Measurements from ENCODE around the gene SRGAP2C.
"Not testable (repeated sequence)": the region's sequence is repeated elsewhere in the genome, so short reads cannot be mapped to it uniquely, and the experiment has no call there.

The SRGAP2C gene

DNA sequence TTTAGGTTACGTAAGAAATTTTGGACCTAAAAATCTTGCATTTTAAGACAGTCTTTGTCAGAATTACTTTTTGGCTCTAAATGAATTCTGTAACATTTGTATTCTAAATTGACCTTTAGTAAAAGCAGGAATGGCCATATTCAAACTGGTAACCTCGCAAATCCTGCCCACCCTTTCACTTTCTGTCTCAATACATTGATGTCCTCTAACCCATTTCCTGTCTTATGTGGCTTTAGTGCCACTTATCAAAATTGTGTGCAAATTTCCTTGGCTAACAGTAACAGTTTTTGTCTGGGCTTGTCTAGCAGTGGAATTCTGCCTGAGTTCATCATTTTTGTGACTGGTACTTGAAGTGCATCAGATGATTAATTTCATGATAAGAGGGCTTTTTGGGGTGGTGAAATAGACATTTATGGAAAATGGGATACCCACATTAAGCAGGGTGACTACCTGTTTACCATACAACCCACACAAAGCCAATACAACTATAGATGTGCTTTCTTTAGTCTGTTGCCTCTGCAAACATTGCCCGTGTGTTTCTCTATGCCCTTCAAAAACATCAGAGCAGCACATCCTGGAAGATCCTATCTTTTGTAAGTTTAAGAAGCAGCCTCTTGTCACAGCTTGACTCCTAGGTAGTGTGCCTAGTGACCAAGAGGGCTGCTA is 205.3 kb downstream of the SRGAP2C start:
- not testable (repeated sequence) for DNase-seq

DNA sequence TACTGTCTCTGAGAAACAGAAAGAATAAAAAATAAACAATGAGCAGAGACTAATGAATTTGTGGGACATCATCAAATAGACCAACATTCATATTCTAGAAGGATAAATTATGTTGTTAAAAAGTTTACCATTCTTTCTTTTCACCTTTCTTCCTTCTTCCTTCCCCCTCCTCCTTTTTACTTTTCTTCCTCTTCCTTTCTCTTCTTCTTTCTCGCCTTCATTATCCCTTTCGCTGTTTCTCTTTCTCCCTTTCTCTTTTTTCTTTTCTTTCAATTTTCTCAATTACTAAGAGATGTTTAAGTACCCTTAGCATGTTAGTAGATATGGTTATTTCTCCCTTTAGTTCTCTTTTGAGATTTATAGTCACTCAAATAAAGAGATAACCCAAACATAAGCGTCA is 207.4 kb downstream of the SRGAP2C start:
- not testable (repeated sequence) for DNase-seq

DNA sequence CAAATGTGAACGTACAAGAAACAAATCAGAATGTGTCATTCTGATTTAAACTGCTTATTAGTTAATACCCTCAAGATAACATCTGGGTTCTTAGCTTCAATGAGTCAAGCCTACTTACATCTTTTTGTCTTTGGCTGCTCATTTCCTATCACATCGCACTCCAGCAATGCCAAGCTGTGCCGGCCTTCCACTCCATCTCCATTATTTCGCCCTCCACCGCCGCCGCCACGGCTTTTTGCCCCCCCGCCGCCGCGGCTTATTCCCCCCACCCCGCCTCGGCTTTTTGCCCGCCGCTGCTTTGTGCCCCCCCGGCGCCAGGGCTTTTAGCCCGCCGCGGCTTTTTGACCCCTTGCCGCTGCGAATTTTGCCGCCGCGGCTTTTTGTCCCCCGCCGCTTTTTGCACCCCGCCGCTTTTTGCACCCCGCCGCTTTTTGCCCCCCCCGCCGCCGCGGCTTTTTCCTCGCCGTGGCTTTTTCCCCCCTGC is 211.0 kb downstream of the SRGAP2C start:
- DNase-seq: not testable (repeated sequence)

DNA sequence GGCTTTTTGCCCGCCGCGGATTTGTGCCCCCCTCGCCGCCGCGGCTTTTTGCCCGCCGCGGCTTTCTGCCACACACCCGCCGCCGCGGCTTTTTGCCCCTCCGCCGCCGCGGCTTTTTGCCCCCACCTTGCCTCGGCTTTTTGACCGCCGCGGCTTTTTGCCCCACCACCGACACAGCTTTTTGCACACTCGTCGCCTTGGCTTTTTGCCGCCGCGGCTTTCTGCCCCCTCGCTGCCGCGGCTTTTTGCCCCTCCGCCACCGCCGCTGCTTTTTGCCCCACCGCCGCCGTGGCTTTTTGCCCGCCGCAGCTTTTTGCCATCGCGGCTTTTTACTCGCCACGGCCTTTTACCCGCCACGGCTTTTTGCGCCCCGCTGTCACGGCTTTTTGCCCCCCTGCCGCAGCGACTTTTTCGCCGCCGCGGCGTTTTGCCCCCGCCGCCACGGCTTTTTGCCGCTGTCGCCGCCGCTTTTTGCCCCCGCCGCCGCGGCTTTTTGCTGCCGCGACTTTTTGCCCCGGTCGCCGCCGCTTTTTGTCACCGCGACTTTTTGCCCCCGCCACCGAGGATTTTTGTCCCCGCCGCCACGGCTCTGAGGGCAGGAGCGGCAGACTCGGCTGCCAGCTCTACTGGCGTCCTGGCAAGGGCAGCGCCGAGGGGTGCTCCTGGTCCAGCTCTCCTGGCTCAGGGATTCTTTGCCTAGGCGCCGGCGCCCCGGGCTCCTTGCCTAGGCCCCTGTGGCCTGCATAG is 211.7 kb downstream of the SRGAP2C start:
- not testable (repeated sequence) for DNase-seq

DNA sequence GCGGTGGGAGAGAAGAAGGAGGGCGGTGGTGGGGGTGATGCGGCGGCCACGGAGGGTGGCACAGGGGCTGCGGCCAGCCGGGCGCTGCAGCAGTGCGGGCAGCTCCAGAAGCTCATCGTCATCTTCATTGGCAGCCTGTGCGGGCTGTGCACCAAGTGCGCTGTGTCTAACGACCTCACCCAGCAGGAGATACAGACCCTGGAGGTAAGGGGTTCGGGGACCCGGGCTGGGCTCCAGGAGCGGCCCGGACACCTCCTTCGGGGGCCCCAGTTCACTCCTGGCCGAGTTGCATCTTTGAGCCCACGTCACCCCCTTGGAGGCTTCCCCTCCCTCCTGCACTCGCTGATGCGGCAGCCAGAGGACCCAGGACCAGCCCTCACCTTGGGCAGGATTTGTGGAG is 212.3 kb downstream of the SRGAP2C start:
- DNase-seq: not testable (repeated sequence)

DNA sequence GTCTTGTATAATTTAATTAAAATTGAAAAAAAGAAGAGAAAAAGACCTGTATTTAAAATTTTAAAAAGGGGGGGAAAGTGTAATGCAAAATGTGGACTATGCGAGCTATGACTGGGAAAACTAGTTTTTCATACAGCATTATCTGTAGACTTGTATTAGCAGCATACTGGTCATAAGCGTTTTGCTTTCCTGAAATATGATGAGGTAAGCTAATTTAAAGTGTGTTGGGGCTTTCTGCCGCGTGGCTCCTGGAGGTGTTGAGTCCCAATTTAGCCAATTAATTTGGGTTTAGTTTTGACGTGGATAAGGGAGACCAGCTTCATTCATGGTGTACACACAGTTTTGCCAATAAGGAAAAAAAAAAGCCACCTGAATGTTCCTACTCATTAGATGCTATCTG is 214.4 kb downstream of the SRGAP2C start:
- not testable (repeated sequence) for DNase-seq

DNA sequence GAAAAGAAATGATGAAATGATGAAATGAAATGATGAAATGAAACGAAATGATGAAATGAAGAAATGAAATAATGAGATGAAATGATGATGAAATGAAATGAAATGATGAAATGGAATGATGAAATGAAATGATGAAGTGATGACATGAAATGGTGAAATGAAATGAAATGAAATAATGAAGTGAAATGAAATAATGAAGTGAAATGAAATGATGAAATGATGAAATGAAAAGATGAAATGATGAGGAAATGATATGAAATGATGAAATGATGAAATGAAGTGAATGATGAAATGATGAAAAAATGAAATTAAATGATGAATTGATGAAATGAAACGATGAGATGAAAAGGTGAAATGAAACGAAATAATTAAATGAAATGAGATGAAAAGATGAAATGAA is 215.3 kb downstream of the SRGAP2C start:
- DNase-seq: not testable (repeated sequence)

DNA sequence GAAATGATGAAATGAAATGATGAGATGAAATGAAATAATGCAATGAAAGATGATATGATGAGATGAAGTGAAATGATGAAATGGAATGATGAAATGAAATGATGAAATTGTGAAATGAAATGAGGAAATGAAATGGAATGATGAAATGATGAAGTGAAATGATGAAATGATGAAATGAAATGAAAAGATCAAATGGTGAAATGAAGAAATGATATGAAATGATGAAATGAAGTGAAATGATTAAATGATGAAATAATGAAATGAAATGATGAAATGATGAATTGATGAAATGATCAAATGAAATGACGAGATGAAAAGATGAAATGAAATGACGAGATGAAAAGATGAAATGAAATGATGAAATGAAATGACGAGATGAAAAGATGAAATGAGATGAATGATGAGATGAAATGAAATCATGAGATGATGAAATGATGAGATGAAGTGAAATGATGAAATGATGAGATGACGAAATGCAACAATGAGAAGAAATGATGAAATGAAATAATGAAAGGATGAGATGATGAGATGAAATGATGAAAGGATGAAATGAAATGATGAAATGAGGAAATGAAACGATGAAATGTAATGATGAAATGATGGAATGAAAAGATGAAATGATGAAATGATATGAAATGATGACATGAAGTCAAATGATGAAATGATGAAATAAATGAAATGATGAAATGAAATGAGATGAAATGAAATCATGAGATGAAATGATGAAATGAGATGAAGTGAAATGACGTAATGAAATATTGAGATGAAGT is 216.0 kb downstream of the SRGAP2C start:
- DNase-seq: not testable (repeated sequence)

DNA sequence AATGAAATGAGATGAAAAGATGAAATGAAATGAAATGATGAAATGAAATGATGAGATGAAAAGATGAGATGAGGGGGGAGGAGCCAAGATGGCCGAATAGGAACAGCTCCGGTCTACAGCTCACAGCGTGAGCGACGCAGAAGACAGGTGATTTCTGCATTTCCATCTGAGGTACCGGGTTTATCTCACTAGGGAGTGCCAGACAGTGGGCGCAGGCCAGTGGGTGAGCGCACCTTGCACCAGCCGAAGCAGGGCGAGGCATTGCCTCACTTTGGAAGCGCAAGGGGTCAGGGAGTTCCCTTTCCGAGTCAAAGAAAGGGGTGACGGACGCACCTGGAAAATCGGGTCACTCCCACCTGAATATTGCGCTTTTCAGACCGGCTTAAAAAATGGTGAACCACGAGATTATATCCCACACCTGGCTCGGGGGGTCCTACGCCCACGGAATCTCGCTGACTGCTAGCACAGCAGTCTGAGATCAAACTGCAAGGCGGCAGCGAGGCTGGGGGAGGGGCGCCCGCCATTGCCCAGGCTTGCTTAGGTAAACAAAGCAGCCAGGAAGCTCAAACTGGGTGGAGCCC is 216.7 kb downstream of the SRGAP2C start:
- DNase-seq: not testable (repeated sequence)

DNA sequence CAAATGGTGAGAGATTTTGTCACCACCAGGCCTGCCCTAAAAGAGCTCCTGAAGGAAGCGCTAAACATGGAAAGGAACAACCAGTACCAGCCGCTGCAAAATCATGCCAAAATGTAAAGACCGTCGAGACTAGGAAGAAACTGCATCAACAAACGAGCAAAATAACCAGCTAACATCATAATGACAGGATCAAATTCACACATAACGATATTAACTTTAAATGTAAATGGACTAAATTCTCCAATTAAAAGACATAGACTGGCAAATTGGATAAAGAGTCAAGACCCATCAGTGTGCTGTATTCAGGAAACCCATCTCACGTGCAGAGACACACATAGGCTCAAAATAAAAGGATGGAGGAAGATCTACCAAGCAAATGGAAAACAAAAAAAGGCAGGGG is 218.5 kb downstream of the SRGAP2C start:
- not testable (repeated sequence) for DNase-seq

DNA sequence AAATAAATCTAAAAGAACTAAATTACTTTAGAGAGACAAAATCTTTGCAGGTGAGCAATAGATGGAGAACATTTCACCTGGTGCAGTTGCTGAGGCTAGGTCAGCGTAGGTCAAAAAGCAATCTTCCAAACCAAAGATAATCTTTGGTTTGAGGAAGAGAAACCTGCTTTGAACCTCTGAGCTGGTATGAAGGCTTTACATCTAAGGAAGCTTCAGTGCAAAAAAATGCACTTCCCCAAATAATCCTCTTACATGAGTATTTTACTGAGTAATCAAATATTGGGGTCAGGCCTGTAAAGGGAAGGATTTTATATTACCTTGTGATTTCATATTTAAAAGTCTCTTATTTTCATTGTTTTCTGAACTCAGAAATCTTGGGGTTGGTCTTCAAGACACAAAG is 223.6 kb downstream of the SRGAP2C start:
- DNase-seq: peak; percentile 68

DNA sequence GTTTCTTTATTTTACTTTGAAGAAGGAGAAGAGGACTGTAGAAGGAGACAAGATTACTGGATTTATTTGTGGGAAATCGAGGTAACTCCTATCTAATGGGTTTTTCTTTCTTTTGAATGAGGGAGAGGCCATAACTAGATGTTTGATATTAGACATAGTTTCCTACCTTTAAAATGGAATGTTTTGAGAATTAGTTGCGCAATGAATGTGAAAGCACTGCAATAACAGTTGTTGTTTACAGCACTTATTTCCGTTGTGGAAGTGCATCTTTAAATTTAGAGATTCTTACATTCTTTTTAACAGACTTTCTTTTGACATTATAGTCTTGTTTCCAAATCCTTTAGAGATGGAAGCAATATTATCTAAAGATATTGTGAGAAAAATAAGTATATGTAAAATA is 229.0 kb downstream of the SRGAP2C start:
- DNase-seq: peak; percentile 27

DNA sequence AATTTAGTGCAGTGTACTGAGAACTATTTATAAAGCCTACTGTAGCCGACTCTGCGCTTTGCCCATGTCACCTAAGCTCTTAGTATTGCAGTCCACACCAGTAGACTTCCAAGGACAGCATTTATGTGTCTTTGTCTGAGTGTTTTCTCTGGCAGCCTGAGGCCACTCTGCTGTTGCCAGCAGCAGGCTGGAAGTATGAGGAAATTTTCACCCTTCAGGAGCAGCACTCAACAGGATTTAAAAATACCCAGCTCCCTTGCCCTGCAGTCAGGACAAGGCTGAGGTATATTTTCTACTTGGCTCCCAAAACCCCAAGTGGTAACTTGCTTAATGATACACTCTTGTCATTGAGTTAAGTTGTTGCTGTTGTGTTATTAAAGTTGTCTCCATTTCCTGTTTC is 230.1 kb downstream of the SRGAP2C start:
- no peak for DNase-seq

DNA sequence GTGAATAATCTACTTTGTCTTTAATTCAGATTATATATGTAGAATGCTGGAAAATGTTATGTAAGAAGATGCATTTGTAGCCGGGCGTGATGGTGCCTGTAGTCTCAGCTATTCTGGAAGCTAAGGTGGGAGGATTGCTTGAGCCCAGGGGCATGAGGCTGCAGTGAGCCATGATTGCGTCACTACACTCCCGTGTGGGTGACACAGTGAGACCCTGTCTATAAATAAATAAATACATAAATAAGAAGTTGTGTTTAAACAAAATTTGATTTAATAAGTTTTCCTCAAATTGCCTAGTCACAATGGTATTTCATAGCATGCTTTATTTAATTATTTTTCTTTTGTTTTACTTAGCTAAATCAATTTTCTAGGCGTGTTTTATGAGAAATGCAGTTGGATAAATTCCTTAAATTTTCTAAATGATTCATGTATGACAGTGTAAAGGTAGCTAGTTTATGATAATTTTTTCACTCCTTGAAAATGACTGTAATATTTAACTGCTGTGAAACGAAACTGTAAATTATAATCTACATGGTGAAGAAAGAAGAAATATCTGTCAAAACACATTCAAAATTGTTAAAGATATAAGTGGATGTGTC is 232.6 kb downstream of the SRGAP2C start:
- DNase-seq: no peak

DNA sequence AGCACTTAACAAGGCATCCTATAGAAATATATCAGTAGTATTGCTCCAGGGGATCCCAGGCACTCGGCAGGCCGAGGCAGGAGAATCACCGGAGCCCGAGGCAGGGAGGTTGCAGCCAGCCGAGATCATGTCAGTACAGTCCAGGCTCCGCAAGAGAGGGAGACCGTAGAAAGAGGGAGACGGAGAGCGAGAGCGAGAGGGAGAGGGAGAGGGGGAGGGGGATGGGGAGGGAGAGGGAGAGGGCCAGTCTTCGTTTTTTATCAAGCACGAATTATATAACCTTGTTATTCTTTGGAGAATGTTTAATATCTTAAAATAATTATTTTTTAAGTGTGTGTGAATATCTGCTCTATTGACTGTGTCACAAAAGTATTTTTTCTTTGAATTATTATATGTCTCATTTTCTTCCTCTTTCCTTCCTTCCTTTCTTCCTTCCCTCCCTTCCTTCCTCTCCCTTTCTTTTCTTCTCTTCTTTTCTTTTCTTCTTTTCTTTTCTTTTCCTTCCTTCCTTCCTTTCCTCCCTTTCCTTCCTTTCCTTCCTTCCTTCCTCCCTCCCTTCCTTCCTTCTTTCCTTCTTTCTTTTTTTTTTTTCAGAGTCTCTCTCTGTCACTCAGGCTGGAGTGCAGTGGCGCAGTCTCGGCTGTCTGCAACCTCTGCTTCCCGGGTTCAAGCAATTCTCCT is 233.7 kb downstream of the SRGAP2C start:
- no peak for DNase-seq

DNA sequence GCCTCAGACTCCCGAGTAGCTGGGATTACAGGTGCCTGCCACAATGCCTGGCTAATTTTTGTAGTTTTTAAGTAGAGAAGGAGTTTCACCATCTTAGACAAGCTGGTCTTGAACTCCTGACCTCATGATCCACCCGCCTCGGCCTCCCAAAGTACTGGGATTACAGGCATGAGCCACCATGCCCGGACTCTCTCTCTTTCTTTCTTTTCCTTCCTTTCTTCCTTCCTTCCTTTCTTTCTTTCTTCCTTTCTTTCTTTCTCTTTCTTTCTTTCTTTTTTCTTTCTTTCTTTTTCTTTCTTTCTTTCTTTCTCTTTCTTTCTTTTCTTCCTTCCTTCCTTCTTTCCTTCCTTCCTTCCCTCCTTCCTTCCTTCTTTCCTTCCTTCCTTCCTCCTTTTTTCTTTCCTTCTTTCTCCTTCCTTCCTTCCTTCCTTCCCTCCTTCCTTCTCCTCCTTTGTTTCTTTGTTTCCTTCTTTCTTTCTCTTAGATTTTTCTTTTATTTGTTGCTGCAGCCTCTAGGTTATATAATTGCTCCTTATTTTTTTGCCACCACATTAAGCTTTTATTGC is 234.4 kb downstream of the SRGAP2C start:
- not testable (repeated sequence) for DNase-seq

DNA sequence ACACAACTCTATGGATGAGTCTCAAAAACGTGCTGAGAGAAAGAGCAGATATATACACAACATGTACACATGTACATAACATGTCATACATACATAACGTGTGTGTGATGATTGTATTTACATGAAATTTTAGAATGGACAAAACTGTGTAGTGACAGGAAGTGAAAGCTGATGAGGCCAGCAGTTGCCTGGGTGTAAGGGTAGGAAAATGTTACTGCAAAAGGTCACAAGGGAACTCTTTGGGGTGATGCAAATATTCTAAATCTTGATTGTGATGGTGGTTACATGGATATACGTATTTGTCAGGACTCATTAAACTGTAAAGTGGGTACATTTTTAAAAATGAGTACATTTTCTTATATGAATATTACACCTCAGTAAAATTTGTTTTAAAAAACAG is 236.7 kb downstream of the SRGAP2C start:
- peak; percentile 77 for DNase-seq

DNA sequence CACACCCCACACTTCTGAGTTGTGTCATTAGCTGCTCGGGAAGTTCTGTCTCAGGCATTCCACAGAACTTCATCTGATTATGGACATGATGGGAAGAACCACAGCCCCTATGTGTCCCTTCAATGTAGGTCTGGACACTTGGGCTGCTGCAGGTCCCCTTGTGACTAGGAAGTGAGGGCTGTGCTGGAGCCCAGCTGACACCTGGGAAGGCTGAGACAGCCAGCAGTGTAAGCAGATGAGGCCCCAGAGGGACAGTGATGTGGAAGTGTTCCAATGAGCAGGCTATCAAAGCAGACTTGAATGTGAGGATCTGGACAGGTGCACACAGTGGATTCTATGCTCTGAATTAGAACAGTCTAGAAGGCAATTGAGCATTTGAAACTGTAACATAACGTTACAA is 239.2 kb downstream of the SRGAP2C start:
- DNase-seq: not testable (repeated sequence)

DNA sequence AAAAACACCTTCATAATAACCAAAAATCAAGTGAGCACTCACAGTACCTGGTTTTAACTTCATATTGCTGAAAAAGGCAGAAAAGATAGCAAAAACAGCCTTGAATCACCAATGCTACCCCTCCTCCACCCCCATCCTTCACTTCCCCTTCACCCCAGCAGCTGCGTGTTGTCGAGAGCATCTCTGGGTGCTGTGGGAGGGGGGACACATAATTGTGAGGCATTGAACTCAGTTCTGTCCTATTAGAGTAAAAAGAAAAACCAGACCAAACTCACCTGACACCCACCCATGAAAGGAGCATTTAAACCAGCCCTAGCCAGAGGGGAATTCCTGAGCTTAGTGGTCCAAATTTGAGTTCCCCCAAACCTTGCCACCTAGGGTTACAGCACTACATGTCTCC is 248.7 kb downstream of the SRGAP2C start:
- DNase-seq: not testable (repeated sequence)

DNA sequence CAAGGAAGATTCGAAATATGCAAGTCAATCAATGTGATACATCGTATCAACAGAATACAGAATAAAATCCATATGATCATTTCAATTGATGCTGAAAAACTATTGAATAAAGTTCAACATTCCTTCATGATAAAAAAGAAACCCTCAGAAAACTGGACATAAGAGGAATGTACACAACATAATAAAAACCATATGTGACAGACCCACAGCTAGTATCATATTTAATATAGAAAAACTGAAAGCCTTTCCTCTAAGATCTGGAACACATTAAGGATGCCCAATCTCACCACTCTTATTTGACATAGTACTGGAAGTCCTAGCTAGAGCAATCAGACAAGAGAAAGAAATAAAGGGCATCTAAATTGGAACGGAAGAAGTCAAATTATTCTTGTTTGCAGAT is 254.1 kb downstream of the SRGAP2C start:
- DNase-seq: not testable (repeated sequence)

DNA sequence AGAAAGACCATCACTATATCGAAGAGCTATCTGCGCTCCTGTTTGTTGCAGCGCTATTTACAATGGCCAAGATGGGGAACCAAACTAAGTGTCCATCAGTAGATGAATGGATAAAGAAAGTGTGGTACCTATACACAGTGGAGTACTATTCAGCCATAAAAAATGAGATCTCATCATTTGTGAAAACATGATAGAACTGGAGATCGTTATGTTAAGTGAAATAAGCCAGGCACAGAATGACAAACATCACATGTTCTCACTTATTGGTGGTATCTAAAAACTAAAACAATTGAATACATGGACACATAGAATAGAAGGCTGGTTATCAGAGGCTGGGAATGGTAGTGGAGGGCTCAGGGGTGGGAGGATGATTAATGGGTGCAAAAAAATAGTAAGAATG is 256.2 kb downstream of the SRGAP2C start:
- DNase-seq: no peak
